ENCODE data around the gene RUNX1. TPM values are rescaled to one million over a fixed set of nuclear protein-coding genes. Genes with fewer than 3 reads are reported as not detected.

RUNX1 gene
- total and polyA plus RNA-seq, 2 of the 13 experiments (the other 11 are each of a cell fraction or from before 2014, with no cell fraction given) = 5.4 to 6.4 TPM

DNA sequence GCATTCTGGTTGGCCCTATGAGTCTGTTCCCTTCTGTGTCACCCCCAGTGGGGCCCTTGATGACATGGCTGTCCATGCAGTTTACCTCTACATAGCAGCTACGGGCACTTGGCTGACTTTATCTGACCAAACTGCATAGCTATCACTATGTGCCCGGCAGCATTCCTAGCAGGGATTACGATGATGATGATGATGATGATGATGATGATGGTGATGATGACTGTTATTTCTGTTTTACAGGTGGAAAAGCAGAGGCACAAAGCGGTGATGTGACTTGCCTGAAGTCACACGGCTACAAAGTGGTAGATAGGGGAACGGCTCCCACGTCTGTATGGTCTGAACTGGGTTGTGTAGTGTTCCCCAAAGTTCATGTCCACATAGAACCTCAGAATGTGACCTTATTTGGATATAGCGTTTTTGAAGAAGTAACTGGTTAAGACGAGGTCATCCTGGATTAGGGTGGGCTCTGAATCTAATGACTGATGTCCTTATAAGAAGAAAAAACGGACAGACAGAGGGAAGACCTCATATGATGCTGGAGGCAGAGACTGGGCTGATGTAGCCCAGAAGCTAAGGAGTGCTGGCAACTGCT lies 57.6 kb downstream of the RUNX1 start:
- no peak overlapping the region for H2AFZ ChIP-seq (ENCODE audit: low read length)
- CTCF ChIA-PET (ENCODE audit: low intra/inter-chr PET ratio, low total read pairs) = no interaction called here
- intact Hi-C loops (cut with micrococcal nuclease; ENCODE audit: unreplicated experiment) (no loop called here), in situ Hi-C loops (cut with HindIII; ENCODE audit: extremely low pct_ligation_motif_present, low pct_unique_long_range_greater_than_20kb) (no loop called here)
- BruUV-seq (replicated peaks) = no TSS peak
- no peak overlapping the region for H3K4me2 ChIP-seq (ENCODE audit: low read depth, low read length)
- no peaks in the 10 kb centered on the region for H3K36me3 ChIP-seq (replicated peaks in 1 of 2; ENCODE audit: control insufficient read depth in 1 of 2, insufficient read depth in 2 of 2, low read length in 2 of 2)
- H3K79me2 ChIP-seq (ENCODE audit: insufficient read depth, low read length) = no peaks in the 10 kb centered on the region
- POLR2A ChIA-PET = no interaction called here
- FAIRE-seq (no peak), ATAC-seq (no peak), DNase-seq (ENCODE audit: low spot score) (no peak)
- no peaks in the 10 kb centered on the region for H3K9me3 ChIP-seq (ENCODE audit: low read length)
- no peaks in the 10 kb centered on the region for H4K20me1 ChIP-seq (ENCODE audit: insufficient read depth, low read length)
- no peak overlapping the region for H3K27ac ChIP-seq (ENCODE audit: extremely low read length, insufficient read depth, low read length)
- peaks cover 42% of the 10 kb centered on the region for H3K4me1 ChIP-seq (ENCODE audit: insufficient read depth, low read length)
- WGBS (ENCODE audit: low lambda C conversion rate) = 80% methylated on average over 10 of the region's 10 CpGs
- no peaks in the 10 kb centered on the region for H3K27me3 ChIP-seq (ENCODE audit: control insufficient read depth in 1 of 2, insufficient read depth in 2 of 2, low read length in 2 of 2)
- H3K4me3 ChIP-seq (replicated peaks in 1 of 3; ENCODE audit: insufficient read depth in 1 of 3, low read depth in 2 of 3, low read length in 3 of 3) = no peak overlapping the region
- no peak overlapping the region for H3K9ac ChIP-seq (ENCODE audit: insufficient read depth, low read depth, low read length)
- TF ChIP-seq CREB1 (IDR thresholded peaks at IDR 0.05) (peak; percentile 79), CREB1 (CRISPR knock-in tag; IDR thresholded peaks at IDR 0.05) (no peak), HNF1A (IDR thresholded peaks at IDR 0.05; ENCODE audit: low read depth) (no peak), HNF1A (CRISPR knock-in tag; IDR thresholded peaks at IDR 0.05; ENCODE audit: borderline replicate concordance) (no peak), RERE (CRISPR knock-in tag; IDR thresholded peaks at IDR 0.05; ENCODE audit: low read depth) (no peak), ATF7 (IDR thresholded peaks at IDR 0.05) (peak; percentile 60), ATF7 (CRISPR knock-in tag; IDR thresholded peaks at IDR 0.05) (no peak), FLYWCH1 (CRISPR knock-in tag; IDR thresholded peaks at IDR 0.05) (no peak), NFE2 (CRISPR knock-in tag; IDR thresholded peaks at IDR 0.05) (no peak), HCFC1 (IDR thresholded peaks at IDR 0.05; ENCODE audit: low read depth, low read length) (no peak), FOXK1 (CRISPR knock-in tag; IDR thresholded peaks at IDR 0.05; ENCODE audit: borderline replicate concordance, low read depth) (no peak), ZNF234 (CRISPR knock-in tag; conservative IDR thresholded peaks at IDR 0.05) (no peak), U2AF1 (optimal IDR thresholded peaks at IDR 0.05; ENCODE audit: low read depth, low read length) (no peak)
- TF ChIP-seq, protein P1, sequence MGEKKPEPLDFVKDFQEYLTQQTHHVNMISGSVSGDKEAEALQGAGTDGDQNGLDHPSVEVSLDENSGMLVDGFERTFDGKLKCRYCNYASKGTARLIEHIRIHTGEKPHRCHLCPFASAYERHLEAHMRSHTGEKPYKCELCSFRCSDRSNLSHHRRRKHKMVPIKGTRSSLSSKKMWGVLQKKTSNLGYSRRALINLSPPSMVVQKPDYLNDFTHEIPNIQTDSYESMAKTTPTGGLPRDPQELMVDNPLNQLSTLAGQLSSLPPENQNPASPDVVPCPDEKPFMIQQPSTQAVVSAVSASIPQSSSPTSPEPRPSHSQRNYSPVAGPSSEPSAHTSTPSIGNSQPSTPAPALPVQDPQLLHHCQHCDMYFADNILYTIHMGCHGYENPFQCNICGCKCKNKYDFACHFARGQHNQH (CRISPR knock-in tag; IDR thresholded peaks at IDR 0.05) = no peak

All from HepG2 (cell line).